ENCODE data around the gene SETDB2.

SETDB2 gene

GRCh38 chr13:49536144-49536873 lies 92.2 kb downstream of the SETDB2 start:
- FAIRE-seq, result no peak

GRCh38 chr13:49538404-49538803 lies 94.3 kb downstream of the SETDB2 start:
- FAIRE-seq, result no peak

GRCh38 chr13:49539313-49539712 lies 95.2 kb downstream of the SETDB2 start:
- no peak for FAIRE-seq

- FAIRE-seq, result no peak
Measured at GRCh38 chr13:49539746-49540145, 95.7 kb downstream of the SETDB2 start.

- no peak for FAIRE-seq
Measured at GRCh38 chr13:49540552-49540951, 96.5 kb downstream of the SETDB2 start.

- FAIRE-seq, result no peak
Measured at GRCh38 chr13:49543656-49544055, 99.6 kb downstream of the SETDB2 start.

Data from colon (tissue), 2 donors.